ENCODE data around the gene COPS9.

GRCh38 chr2:240170354-240170735 lies 34.2 kb upstream of the COPS9 start:
- no peak for TF ChIP-seq CTCF (optimal IDR thresholded peaks at IDR 0.05 in 1 of 3, IDR thresholded peaks at IDR 0.05 in 1 of 3, conservative IDR thresholded peaks at IDR 0.05 in 1 of 3; ENCODE audit: extremely low read depth in 1 of 3, insufficient read depth in 2 of 3, low read length in 3 of 3)
- no peak for TF ChIP-seq EZH2 (IDR thresholded peaks at IDR 0.05; ENCODE audit: low read length)

Measured in keratinocyte (primary cell).